HEK293T (cell line): Measurements from ENCODE around the gene HDAC8.
"Not testable (repeated sequence)": the region's sequence is repeated elsewhere in the genome, so short reads cannot be mapped to it uniquely, and the experiment has no call there.

Experiments
- CTCF ChIA-PET: fragments of 350-600 bp; formaldehyde crosslinking; extraction: SDS; loops from one replicate; lab custom pipeline; 2021; ENCODE audit warnings: antibody characterized with exemption, inconsistent platforms; lab: Yijun Ruan, JAX
- POLR2A ChIA-PET: fragments of 350-600 bp; formaldehyde crosslinking; extraction: SDS; loops from one replicate; lab custom pipeline; 2020; ENCODE audit warnings: antibody characterized with exemption, inconsistent platforms; lab: Yijun Ruan, JAX
- DNase-seq: peaks from one replicate; pipeline ENCODE4 v3.0.0; 2012; ENCODE audit warnings: mixed read lengths; ENCODE audit errors: extremely low spot score
- ARNT ChIP-seq: fragments of 450-650 bp; IDR thresholded peaks from 2 replicates; pipeline ENCODE4 v1.6.1; 2017; ENCODE audit warnings: mild to moderate bottlenecking
- BHLHE40 ChIP-seq: fragments of 450-650 bp; IDR thresholded peaks from 2 replicates; pipeline ENCODE4 v1.6.1; 2016; ENCODE audit warnings: mild to moderate bottlenecking, moderate library complexity, borderline replicate concordance
- CTBP1 ChIP-seq: fragments of 450-650 bp; IDR thresholded peaks from 2 replicates; pipeline ENCODE4 v1.6.1; 2016; ENCODE audit warnings: borderline replicate concordance
- ELF4 ChIP-seq: fragments of 450-650 bp; IDR thresholded peaks from 2 replicates; pipeline ENCODE4 v1.6.1; 2017; ENCODE audit warnings: antibody characterized with exemption
- FOXA1 ChIP-seq: fragments of 450-650 bp; IDR thresholded peaks from 2 replicates; pipeline ENCODE4 v1.6.1; 2016; ENCODE audit warnings: mild to moderate bottlenecking
- FOXK2 ChIP-seq: fragments of 450-650 bp; IDR thresholded peaks from 2 replicates; pipeline ENCODE4 v1.6.1; 2016; ENCODE audit warnings: mild to moderate bottlenecking
- FOXM1 ChIP-seq: fragments of 450-650 bp; IDR thresholded peaks from 2 replicates; pipeline ENCODE4 v1.6.1; 2017; ENCODE audit warnings: mild to moderate bottlenecking, borderline replicate concordance
- HDGF ChIP-seq: fragments of 450-650 bp; IDR thresholded peaks from 2 replicates; pipeline ENCODE4 v1.6.1; 2017; ENCODE audit warnings: antibody characterized with exemption, borderline replicate concordance
- L3MBTL2 ChIP-seq: fragments of 450-650 bp; conservative IDR thresholded peaks from 2 replicates; pipeline ENCODE4 v1.6.1; 2016; ENCODE audit warnings: mild to moderate bottlenecking
- LEF1 ChIP-seq: fragments of 450-650 bp; IDR thresholded peaks from 2 replicates; pipeline ENCODE4 v1.6.1; 2017; ENCODE audit warnings: mild to moderate bottlenecking, borderline replicate concordance
- NFRKB ChIP-seq: fragments of 450-650 bp; IDR thresholded peaks from 2 replicates; pipeline ENCODE4 v1.6.1; 2016; ENCODE audit warnings: mild to moderate bottlenecking, moderate library complexity
- PKNOX1 ChIP-seq: fragments of 450-650 bp; IDR thresholded peaks from 2 replicates; pipeline ENCODE4 v1.6.1; 2016
- SP1 ChIP-seq: fragments of 450-650 bp; IDR thresholded peaks from 2 replicates; pipeline ENCODE4 v1.6.1; 2017
- SUZ12 ChIP-seq: fragments of 450-650 bp; IDR thresholded peaks from 2 replicates; pipeline ENCODE4 v1.6.1; 2016; ENCODE audit warnings: mild to moderate bottlenecking
- TARDBP ChIP-seq: fragments of 450-650 bp; IDR thresholded peaks from 2 replicates; pipeline ENCODE4 v1.6.1; 2016
- ZNF384 ChIP-seq: fragments of 450-650 bp; IDR thresholded peaks from 2 replicates; pipeline ENCODE4 v1.6.1; 2016

The HDAC8 gene

DNA sequence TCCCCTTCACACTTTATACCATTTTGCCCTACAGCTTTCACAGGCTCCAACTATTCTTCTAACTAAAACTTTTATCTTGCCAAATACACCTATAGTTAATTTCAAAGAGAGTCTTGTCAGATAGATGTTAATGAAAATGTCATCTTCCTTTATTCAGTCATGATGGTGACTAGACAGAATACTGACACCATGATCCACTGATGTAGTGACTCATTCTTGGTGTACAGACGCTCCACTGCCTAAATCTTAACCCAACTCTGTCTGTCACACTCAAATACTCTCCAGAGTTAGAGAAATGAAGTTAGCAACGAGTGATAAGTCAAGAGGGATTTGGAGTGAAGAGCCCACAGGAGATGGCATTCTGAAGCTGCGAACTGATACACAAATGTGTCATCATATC is 32.1 kb upstream of the HDAC8 start:
- ChIA-PET CTCF (no interaction called here), POLR2A (no interaction called here)
- TF ChIP-seq NFRKB: no peak
- no peak for TF ChIP-seq BHLHE40
- no peak for TF ChIP-seq HDGF
- TF ChIP-seq FOXA1: no peak
- TF ChIP-seq FOXK2: no peak
- no peak for TF ChIP-seq PKNOX1
- TF ChIP-seq CTBP1: no peak
- no peak for TF ChIP-seq TARDBP
- no peak for TF ChIP-seq L3MBTL2
- TF ChIP-seq LEF1: no peak

DNA sequence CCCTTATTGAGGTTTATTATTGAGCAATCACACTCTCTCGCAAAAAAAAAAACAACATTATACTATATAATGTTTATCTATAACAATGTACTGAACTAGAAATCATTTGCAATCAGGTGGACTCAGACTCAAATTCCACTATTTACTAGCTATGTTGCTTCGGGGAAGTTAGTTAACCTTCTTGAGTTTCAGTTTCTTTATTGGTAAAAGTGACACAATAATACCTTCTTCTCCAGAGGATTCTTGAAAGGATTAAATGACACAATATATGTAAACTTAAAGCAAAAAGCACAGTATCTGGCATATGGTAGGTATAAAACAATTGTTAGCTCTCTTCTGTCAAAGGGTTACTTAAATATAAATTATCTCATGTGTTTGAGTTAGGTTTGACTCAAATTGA is 31.5 kb upstream of the HDAC8 start:
- TF ChIP-seq TARDBP (no peak), SP1 (no peak), ELF4 (no peak), BHLHE40 (no peak), FOXK2 (no peak), NFRKB (no peak), LEF1 (no peak), SUZ12 (no peak), CTBP1 (no peak), FOXA1 (no peak), L3MBTL2 (no peak), PKNOX1 (no peak), ARNT (no peak), ZNF384 (no peak), FOXM1 (no peak), HDGF (no peak)
- ChIA-PET POLR2A (no interaction called here), CTCF (no interaction called here)
- DNase-seq: no peak

More for the DNA sequence above, 32.1 kb upstream of the HDAC8 start:
- no peak for DNase-seq

DNA sequence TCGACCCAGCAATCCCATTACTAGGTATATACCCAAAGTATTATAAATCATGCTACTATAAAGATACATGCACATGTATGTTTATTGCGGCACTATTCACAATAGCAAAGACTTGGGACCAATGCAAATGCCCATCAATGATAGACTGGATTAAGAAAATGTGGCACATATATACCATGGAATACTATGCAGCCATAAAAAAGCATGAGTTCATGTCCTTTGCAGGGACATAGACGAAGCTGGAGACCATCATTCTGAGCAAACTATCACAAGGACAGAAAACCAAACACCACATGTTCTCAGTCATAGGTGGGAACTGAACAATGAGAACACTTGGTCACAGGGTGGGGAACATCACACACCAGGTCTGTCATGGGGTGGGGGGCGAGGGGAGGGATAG is 18.4 kb upstream of the HDAC8 start:
- CTCF ChIA-PET, DNase-seq: not testable (repeated sequence)

DNA sequence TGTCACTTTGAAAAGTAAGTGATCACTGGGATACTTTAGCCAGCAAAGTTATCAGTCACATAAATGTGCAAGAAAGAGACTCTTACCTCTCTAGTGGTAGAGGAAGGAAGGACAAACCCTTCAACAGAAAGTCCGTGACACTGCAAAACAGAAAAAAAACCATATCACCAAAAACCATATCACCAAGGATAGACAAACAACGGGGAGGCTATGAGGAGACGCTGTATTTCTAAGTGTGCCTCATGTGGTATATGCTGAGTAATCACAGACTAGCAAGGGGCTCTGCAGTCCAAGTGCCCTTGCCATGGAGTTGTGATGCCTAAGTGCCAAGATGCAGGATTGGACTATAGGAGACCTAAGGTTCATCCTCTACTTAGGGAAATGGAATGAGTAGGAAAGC is 11.5 kb upstream of the HDAC8 start:
- no peak for DNase-seq
- POLR2A ChIA-PET: no interaction called here
- CTCF ChIA-PET: no interaction called here
- TF ChIP-seq FOXA1 (no peak), BHLHE40 (no peak), SUZ12 (no peak), FOXM1 (no peak), ARNT (no peak), LEF1 (no peak), PKNOX1 (no peak), HDGF (no peak), L3MBTL2 (no peak), CTBP1 (no peak)

More for the DNA sequence above, 18.4 kb upstream of the HDAC8 start:
- POLR2A ChIA-PET: not testable (repeated sequence)

- no peak for TF ChIP-seq CTBP1
- no peak for TF ChIP-seq HDGF
- POLR2A ChIA-PET: no interaction called here
- no peak for DNase-seq
- CTCF ChIA-PET: no interaction called here
Observed at GRCh38 chrX:72576141-72576894, 3.7 kb upstream of the HDAC8 start.

- TF ChIP-seq L3MBTL2: no peak; the same call in 1 of the 2 replicates
- TF ChIP-seq ZNF384: peak; percentile 95
- POLR2A ChIA-PET: no interaction called here
Observed at GRCh38 chrX:72573158-72573511, 492 bp upstream of the HDAC8 start.

GRCh38 chrX:72569786-72570185 is 2.9 kb downstream of the HDAC8 start:
- CTCF ChIA-PET: no interaction called here
- DNase-seq: no peak
- TF ChIP-seq CTBP1: no peak
- no peak for TF ChIP-seq SUZ12
- no peak for TF ChIP-seq ARNT
- POLR2A ChIA-PET: no interaction called here

More at GRCh38 chrX:72573158-72573511, 492 bp upstream of the HDAC8 start:
- CTCF ChIA-PET: no interaction called here
- DNase-seq: no peak
